GM21825 (cell line): ENCODE results near the gene EBI3.
"Not testable (repeated sequence)": the region's sequence is repeated elsewhere in the genome, so short reads cannot be mapped to it uniquely, and the experiment has no call there.

Experiments used
- ATAC-seq: cut with Tn5 transposase; IDR thresholded peaks from one replicate; pipeline ENCODE4 v1.9.1; 2021; ENCODE audit warnings: mild to moderate bottlenecking, moderate library complexity; ENCODE audit not compliant: unreplicated experiment

Gene EBI3

GRCh38 chr19:4274321-4274686, 45.0 kb downstream of the EBI3 start:
- ATAC-seq = not testable (repeated sequence)

- ATAC-seq = no peak
Observed at GRCh38 chr19:4277191-4277696, 47.9 kb downstream of the EBI3 start.

GRCh38 chr19:4278010-4278409, 48.7 kb downstream of the EBI3 start:
- no peak for ATAC-seq

GRCh38 chr19:4278419-4279266, 49.3 kb downstream of the EBI3 start, which contains the start of gene SHD:
Gene SHD (plus strand): TSS chr19:4279266. CDS start chr19:4280064, 798 bp downstream.
- ATAC-seq = no peak

GRCh38 chr19:4279267-4279529, 49.9 kb downstream of the EBI3 start:
- no peak for ATAC-seq

GRCh38 chr19:4279530-4280422, 50.5 kb downstream of the EBI3 start:
- no peak for ATAC-seq

GRCh38 chr19:4284176-4284958, 55.0 kb downstream of the EBI3 start:
- ATAC-seq = no peak

GRCh38 chr19:4284974-4285373, 55.7 kb downstream of the EBI3 start:
- no peak for ATAC-seq

- ATAC-seq = not testable (repeated sequence)
Observed at GRCh38 chr19:4286141-4286540, 56.8 kb downstream of the EBI3 start.
